Measurements from ENCODE around the gene MYO3B.

The MYO3B gene

GRCh38 chr2:170218456-170218855, 40.5 kb downstream of the MYO3B start:
- Histone ChIP-seq H3K4me1 (no peaks in the 10 kb centered on the region), H3K4me3 (ENCODE audit: low read depth, low read length) (no peak overlapping the region)
- no peak for DNase-seq

GRCh38 chr2:170218931-170219330, 41.0 kb downstream of the MYO3B start:
- Histone ChIP-seq H3K27me3 (no peaks in the 10 kb centered on the region), H3K4me3 (ENCODE audit: low read depth, low read length) (no peak overlapping the region), H3K4me1 (no peaks in the 10 kb centered on the region), H3K9me3 (no peaks in the 10 kb centered on the region), H3K36me3 (no peaks in the 10 kb centered on the region)
- TF ChIP-seq CTCF (IDR thresholded peaks at IDR 0.05; ENCODE audit: low read depth, low read length) = no peak
- DNase-seq = no peak

More at GRCh38 chr2:170218456-170218855, 40.5 kb downstream of the MYO3B start:
- TF ChIP-seq CTCF (IDR thresholded peaks at IDR 0.05; ENCODE audit: low read depth, low read length) = no peak
- H3K9me3 ChIP-seq = no peaks in the 10 kb centered on the region
- H3K27me3 ChIP-seq = no peaks in the 10 kb centered on the region
- H3K36me3 ChIP-seq = no peaks in the 10 kb centered on the region

- H3K9me3 ChIP-seq = no peaks in the 10 kb centered on the region
- H3K4me1 ChIP-seq = no peaks in the 10 kb centered on the region; the same call in 1 of the 2 replicates
- H3K4me3 ChIP-seq (ENCODE audit: low read depth, low read length) = no peak overlapping the region
- TF ChIP-seq CTCF (IDR thresholded peaks at IDR 0.05; ENCODE audit: low read depth, low read length) = no peak
- H3K27me3 ChIP-seq = no peaks in the 10 kb centered on the region
- H3K36me3 ChIP-seq = no peaks in the 10 kb centered on the region
- DNase-seq = no peak
Measured at GRCh38 chr2:170221317-170222288, 43.7 kb downstream of the MYO3B start.

GRCh38 chr2:170222298-170222697, 44.4 kb downstream of the MYO3B start:
- Histone ChIP-seq H3K27me3 (no peaks in the 10 kb centered on the region), H3K36me3 (no peaks in the 10 kb centered on the region), H3K9me3 (no peaks in the 10 kb centered on the region), H3K4me1 (no peaks in the 10 kb centered on the region; the same call in 1 of the 2 replicates), H3K4me3 (ENCODE audit: low read depth, low read length) (no peak overlapping the region)
- DNase-seq = no peak
- no peak for TF ChIP-seq CTCF (IDR thresholded peaks at IDR 0.05; ENCODE audit: low read depth, low read length)

- no peak for TF ChIP-seq CTCF (IDR thresholded peaks at IDR 0.05; ENCODE audit: low read depth, low read length)
Measured at GRCh38 chr2:170222842-170223241, 44.9 kb downstream of the MYO3B start.

More at GRCh38 chr2:170222842-170223241, 44.9 kb downstream of the MYO3B start:
- Histone ChIP-seq H3K27me3 (no peaks in the 10 kb centered on the region), H3K36me3 (no peaks in the 10 kb centered on the region), H3K4me3 (ENCODE audit: low read depth, low read length) (no peak overlapping the region), H3K9me3 (no peaks in the 10 kb centered on the region), H3K4me1 (no peaks in the 10 kb centered on the region; the same call in 1 of the 2 replicates)
- DNase-seq = no peak
